ENCODE data around the gene TTC21A. TPM values are rescaled to one million over a fixed set of nuclear protein-coding genes. Genes with fewer than 3 reads are reported as not detected.

Gene TTC21A
- total and polyA plus RNA-seq, 2 of the 13 experiments (the other 11 are each of a cell fraction or from before 2014, with no cell fraction given) = 0.31 to 1.5 TPM

GRCh38 chr3:39126532-39127071 is 19.1 kb downstream of the TTC21A start (continued):
- TF ChIP-seq HMGXB4 (CRISPR knock-in tag; IDR thresholded peaks at IDR 0.05; ENCODE audit: borderline replicate concordance in 1 of 2, low read depth in 1 of 2) (no peak), SIX4 (CRISPR knock-in tag; IDR thresholded peaks at IDR 0.05) (no peak), ZBTB42 (CRISPR knock-in tag; IDR thresholded peaks at IDR 0.05) (no peak), TEAD3 (CRISPR knock-in tag; optimal IDR thresholded peaks at IDR 0.05; ENCODE audit: borderline replicate concordance) (peak; percentile 29), MIER2 (CRISPR knock-in tag; IDR thresholded peaks at IDR 0.05) (no peak), ZNF589 (CRISPR knock-in tag; conservative IDR thresholded peaks at IDR 0.05) (no peak), ZUFSP (CRISPR knock-in tag; IDR thresholded peaks at IDR 0.05; ENCODE audit: borderline replicate concordance) (no peak), ZNF790 (CRISPR knock-in tag; IDR thresholded peaks at IDR 0.05; ENCODE audit: borderline replicate concordance) (no peak), SAP130 (CRISPR knock-in tag; IDR thresholded peaks at IDR 0.05; ENCODE audit: low read depth) (0 out of 2 replicates have a peak, but pooled peaks have one; percentile 12), STAG1 (CRISPR knock-in tag; IDR thresholded peaks at IDR 0.05) (peak; percentile 85), ZSCAN29 (CRISPR knock-in tag; conservative IDR thresholded peaks at IDR 0.05) (no peak), ZNF646 (CRISPR knock-in tag; IDR thresholded peaks at IDR 0.05) (peak; percentile 88), ZNF382 (CRISPR knock-in tag; IDR thresholded peaks at IDR 0.05; ENCODE audit: borderline replicate concordance) (no peak), BHLHE40 (IDR thresholded peaks at IDR 0.05; ENCODE audit: low read length) (peak; percentile 73), NR2F2 (IDR thresholded peaks at IDR 0.05; ENCODE audit: borderline replicate concordance, low read depth) (no peak), SRSF9 (IDR thresholded peaks at IDR 0.05; ENCODE audit: borderline replicate concordance, insufficient read depth, low read depth, low read length, poor library complexity, severe bottlenecking) (no peak), MYPOP (CRISPR knock-in tag; IDR thresholded peaks at IDR 0.05) (no peak)

All from HepG2 (cell line).